Non-pigmented ciliary epithelial cell (primary cell): Measurements from ENCODE around the gene ACOXL.
"Not testable (repeated sequence)": the region's sequence is repeated elsewhere in the genome, so short reads cannot be mapped to it uniquely, and the experiment has no call there.

Source experiments
- DNase-seq: peaks from one replicate; pipeline ENCODE4 v3.0.0-alpha.2; 2010; ENCODE audit warnings: low read depth

Gene ACOXL

GRCh38 chr2:110732422-110733413 is at the start of gene ACOXL:
ACOXL (plus strand) TSS chr2:110732573; CDS start chr2:110768390, 35,817 bp downstream.
- no peak for DNase-seq

DNA sequence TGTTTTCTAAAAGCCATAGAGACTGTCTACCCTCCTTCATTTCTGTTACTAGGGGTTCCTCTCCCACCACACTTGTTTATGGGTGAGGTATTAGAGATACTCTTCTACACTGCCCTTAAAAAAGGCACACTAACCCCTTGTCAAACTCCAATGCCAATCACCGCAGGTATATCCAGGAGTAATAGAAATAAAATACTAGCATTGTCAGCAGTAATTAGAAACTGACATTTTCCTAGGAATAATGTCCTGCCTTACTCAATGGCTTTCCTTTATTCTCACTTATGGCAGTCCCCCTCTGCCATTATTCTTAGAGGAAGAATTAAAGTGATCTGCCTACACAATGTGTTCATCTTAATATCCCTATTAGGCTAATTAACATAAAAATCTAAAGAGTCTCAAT is 49.5 kb upstream of the ACOXL start:
- no peak for DNase-seq

DNA sequence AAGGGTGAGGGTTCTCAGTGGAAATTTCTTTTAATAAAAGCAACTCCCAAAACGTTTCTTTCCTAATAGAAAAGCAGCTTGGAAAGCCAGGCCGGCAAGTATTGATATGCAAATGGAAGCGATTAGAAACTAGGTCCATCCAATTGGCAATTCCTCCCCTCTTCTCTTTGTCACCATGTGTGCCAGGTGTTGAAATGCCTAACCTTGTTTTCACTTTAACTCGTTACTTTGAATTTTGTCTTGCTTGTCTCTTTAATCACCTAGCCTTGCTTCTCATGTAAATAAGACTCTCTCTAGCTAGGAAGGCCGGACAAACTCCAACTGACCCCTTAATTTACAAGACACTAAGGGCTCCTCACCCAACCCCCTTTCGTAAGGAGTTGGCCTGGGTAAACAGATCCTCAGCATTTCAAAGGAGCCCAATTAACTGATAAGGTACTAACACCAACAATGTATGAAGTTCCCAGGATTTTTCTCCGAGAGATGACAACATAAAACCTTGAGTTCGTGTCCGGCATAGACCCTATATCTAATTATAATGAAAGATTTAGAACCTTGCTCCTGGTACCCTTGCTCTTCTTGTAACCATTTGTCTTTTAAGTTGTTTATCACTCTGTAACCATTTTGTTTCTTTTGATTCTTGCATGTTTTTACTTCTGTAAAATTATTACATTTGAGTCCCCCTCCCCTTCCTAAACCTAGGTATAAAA is 44.4 kb upstream of the ACOXL start:
- DNase-seq = not testable (repeated sequence)

DNA sequence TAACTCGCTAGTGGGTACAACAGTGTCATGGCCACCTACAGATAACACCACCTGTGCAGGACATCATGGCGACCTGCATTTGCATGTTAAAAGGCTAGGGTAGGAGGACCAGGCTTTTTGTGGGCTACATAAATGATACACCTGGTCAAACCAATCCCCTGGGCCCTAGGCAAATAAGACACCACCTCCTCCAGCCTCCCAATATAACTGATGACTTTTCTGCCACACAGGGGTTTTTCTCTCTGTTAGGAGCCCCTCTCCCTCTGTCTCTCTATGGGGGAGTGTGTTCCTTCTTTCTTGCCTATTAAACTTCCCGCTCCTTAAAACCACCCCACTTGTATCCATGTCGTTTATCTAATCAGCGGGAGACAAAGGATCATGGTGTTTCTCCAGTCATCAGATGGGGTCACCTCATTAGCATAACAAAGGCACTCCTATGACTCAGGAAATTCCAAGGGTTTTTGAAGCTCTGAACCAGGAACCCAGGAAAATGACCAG is 43.7 kb upstream of the ACOXL start:
- DNase-seq = no peak

DNA sequence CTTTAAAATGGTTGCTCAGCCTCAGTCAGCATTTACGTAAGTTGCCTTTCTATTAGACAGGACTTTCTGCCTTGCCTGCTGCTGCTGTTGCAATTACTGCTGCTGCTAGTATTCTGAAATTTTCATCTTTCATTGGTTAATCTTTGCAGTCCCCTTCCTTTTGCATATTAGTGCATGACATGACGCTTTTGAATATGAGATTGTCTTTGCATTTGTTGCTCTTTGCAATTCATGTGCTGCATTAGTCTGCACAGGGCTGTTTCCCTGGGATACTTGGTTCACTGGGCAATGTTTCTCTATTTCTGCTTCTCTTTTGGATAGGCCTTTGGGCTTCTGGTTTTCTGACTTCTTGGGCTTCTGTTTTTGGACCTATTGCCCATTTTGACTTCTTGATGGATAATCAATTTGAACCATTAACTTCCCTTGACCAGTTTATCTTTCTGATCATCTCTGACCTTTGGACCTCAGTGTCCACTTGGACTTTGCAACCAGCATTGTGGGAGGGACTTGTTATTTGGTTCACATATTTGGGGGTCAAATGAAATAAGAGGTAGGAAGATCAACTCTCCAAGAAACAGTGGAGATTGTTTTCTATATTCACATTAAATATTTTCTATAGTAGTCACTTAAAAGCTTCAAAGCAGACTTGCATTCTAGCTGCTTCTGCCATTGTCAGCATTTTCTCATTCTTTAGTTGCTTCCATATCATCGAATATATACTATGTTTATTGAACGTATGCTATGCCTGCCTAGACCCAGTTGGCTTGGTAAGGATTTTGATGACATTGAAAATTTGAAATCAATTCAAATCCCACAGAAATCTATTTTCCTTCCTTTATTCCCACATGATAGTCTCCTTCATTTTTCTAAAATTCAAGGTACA is 42.0 kb upstream of the ACOXL start:
- DNase-seq = no peak

DNA sequence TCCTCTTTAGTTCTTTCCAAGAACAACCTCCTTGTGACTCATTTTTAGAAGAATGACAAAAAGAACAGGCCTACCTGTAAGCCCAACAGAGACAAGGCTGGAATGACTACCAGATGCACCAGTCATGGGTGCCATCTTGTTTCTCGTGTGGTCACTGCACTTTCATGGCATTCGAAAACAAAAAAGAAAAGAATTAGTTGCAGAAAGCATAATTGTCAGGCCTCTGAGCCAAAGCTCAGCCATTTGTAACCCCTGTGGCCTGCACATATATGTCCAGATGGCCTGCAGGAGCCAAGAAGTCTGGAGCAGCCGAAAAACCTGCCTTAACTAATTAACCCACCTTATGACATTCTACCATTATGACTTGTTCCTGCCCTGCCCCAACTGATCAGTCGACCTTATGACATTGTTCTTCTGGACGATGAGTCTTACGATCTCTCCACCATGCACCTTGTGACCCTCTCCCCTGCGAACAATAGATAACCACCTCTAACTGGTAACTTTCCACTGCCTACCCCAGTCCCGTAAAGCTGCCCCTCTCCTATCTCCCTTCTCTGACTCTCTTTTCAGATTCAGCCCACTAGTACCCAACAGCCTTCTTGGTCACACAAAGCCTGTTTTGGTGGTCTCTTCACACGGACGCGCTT is 40.6 kb upstream of the ACOXL start:
- DNase-seq = no peak

DNA sequence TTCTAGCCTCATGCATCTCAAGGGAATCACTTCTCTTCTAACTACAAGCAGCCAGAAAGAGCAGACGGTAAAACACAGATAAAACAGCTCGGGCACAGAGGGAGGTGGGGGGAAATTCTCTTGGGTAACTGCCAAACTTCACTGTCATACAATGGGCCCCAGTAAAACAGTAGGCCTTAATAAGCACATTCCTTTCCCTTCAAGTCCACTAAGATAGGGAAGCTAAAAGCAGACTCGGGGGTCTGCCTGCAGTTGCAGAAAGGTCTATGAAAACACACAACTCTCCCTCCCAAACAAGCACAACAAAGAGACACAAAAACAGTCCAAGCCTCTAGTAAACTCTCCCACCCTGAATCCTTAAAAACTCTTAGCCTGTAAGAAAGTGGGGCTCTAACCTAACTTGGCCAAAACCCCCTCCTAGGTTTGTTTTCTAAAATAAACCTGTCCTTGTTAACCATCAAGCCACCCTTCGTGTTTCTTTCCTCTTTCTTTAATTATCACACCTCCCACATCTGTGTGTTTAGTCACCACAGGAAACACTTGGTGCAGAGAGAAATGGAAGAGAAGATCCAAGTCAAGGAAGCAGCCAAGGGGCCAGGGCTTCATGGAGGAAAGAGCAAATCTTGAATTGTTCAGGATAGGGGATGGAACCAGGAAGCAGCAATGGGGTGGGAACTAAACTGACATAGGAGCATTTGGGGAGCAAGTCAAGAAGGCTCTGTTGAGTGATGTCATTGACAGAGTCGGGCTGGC is 37.1 kb upstream of the ACOXL start:
- DNase-seq = not testable (repeated sequence)

- not testable (repeated sequence) for DNase-seq
Observed at GRCh38 chr2:110698253-110698652, 34.1 kb upstream of the ACOXL start.

DNA sequence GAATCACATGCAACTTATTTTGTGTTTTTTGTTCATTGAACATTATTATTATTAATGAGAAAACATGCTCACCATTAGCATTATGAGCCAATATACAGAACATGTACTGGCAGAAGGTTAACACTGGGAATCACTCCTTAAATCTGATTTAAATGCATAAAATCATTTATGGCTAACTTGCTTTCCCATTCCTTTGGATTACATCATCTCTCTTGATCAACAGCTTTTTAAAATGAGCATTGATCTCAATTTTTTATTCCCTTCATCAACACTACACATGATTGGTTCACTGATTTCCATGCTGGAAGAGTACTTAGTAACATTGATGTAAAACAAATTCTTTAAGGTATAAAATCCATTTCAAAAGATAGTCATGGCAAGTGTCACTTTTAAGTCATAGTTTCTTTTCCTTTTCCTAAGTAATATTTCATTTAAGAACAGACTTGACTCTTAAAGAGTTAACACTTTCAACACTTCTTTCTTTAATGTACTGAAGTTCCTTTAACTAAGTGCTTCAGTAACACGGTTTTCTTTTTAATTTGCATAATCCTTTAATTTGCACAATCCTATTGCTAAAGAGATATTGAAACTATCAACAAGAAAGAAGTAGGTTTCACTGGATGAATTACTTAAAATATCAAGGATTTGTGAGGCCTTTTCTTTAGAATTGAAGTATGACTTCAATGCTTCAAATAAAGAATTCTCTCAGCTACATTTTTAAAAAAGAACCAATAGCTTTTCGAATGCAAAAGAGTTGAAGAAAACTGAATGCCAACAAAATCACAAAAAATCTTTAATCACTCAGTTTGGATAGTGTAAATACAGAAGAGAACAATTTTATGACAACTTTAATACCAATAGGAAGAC is 29.6 kb upstream of the ACOXL start:
- DNase-seq = no peak

- no peak for DNase-seq
Observed at GRCh38 chr2:110707386-110707965, 24.9 kb upstream of the ACOXL start.

DNA sequence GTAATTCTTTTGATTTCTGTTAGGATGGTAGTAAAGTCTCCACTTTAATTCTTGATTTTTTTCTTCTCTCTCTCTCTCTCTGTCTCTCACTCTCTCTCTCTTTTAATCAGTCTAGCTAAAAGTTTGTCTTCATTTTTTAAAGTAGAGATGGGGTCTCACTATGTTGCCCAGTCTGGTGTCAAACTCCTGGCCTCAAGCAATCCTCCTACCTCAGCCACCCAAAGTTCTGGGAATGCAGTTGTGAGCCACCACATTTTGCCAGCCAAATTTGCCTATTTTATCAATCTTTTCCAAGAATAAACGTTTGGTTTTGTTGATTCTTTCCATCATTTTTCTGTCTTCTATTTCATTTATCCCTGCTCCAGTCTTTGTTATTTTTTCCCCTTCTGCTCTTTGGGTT is 23.9 kb upstream of the ACOXL start:
- no peak for DNase-seq

GRCh38 chr2:110712737-110713136 is 19.6 kb upstream of the ACOXL start:
- no peak for DNase-seq

GRCh38 chr2:110713513-110714362 is 18.6 kb upstream of the ACOXL start:
- DNase-seq = no peak

- no peak for DNase-seq
Observed at GRCh38 chr2:110714452-110715224, 17.7 kb upstream of the ACOXL start.

DNA sequence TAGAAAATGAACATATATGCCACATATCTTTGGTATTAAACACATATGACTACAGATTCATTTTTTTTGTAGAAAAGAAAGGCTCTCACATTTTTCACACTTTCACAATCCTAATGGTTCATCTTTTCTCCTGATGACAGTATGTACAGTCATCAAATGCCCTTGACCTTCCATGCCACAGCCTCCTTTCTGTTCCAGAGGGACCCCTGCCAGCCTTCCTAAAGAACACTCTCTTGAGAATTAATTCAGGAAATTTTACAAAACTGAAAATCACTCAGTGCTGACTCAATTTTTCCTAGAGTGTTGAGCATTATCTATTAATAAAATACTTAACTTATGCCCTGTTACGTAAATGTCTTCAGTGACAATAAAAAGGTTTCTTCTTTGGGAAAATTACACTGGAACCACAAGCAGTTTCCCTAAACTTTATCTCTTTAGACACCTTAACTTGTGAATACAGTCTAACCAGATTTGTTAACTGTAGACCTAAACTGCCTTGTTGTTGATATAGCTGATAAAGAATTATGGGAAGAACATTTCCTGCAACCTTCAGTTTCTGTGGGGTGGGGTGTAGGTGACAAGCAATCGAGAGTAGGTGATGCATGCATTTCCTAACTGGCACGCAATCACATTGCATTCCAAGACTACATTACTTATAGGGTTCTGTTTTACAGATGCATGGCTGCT is 15.3 kb upstream of the ACOXL start:
- DNase-seq = no peak

DNA sequence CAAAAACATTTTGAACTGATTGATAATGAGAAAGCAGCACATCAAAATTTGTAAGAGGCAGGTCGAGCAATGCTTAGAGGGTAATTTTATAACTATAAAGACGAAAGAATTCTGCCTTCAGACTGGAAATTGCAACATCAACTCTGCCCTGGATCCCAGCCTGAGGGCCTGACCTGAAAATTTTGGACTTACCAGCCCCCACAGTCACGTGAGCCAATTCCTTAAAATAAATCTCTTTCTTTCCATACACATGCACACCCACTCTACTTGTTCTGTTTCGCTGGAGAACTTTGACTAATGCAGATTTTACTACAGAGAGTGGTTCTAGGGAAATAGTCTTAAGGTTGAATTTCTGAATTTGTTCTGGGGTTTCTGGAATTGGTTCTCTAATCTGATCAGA is 14.6 kb upstream of the ACOXL start:
- DNase-seq = no peak

DNA sequence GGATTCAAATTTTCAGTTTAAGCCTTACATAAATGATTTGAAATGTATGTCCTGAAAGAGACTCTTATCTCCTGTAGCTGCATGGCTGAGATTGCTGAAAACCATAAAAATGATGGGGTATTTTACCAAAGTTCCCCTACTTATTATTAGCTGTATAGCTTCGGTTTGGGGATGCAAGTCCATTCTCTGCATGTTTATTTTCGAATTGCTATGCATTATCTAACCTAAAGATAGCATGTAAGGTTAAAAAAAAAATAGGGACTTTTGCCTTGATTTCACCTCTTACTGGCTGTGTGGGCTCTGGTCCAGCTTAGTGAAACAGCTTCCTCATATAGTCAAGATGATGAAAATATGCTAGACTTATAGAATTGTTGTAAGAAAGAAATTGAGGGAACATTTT is 14.0 kb upstream of the ACOXL start:
- DNase-seq = no peak
